MM.1S (cell line): Measurements from ENCODE around the gene HLA-DMA.

Source experiments
- EZH2 ChIP-seq: fragments of 300-600 bp; sonication (generic); optimal IDR thresholded peaks from 2 replicates; pipeline ENCODE3; 2017; ENCODE audit warnings: low read depth, mild to moderate bottlenecking, antibody characterized with exemption, low read length, mixed read lengths
- TF ChIP-seq, protein P1 (sequence below): fragments of 300-600 bp; sonication (generic); IDR thresholded peaks from 2 replicates; pipeline ENCODE4 v1.5.1; 2016; ENCODE audit warnings: antibody characterized with exemption, low read length, mixed read lengths

DNA sequence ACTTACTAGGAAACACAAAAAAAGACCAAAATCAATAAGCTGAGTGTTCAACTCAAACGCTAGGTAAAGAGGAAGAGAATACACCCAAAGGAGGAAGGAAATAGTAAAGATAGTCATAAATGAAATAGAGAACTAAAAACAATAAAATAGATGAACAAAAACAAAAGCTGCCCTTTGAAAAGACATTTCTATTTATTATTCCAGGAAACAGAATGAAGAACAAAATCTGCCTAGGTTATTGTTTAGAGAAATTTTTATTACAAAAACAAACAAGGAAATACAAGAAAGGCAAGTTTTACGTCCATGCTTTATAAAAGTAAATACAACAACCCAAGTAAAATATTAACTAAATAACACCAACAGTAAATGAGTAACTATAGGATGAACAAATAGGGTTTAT lies 32.2 kb downstream of the HLA-DMA start:
- TF ChIP-seq, protein P1, sequence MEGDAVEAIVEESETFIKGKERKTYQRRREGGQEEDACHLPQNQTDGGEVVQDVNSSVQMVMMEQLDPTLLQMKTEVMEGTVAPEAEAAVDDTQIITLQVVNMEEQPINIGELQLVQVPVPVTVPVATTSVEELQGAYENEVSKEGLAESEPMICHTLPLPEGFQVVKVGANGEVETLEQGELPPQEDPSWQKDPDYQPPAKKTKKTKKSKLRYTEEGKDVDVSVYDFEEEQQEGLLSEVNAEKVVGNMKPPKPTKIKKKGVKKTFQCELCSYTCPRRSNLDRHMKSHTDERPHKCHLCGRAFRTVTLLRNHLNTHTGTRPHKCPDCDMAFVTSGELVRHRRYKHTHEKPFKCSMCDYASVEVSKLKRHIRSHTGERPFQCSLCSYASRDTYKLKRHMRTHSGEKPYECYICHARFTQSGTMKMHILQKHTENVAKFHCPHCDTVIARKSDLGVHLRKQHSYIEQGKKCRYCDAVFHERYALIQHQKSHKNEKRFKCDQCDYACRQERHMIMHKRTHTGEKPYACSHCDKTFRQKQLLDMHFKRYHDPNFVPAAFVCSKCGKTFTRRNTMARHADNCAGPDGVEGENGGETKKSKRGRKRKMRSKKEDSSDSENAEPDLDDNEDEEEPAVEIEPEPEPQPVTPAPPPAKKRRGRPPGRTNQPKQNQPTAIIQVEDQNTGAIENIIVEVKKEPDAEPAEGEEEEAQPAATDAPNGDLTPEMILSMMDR = no peak
- TF ChIP-seq EZH2 = no peak
